ENCODE data around the gene ABCD1. TPM values are rescaled to one million over a fixed set of nuclear protein-coding genes. Genes with fewer than 3 reads are reported as not detected.

The ABCD1 gene
- total RNA-seq, 1 experiment from 2014 or later, result 9.1 TPM

GRCh38 chrX:153766098-153766817 lies 41.6 kb downstream of the ABCD1 start:
- Mint-ChIP-seq H3K4me3 (no peak overlapping the region), H3K9me3 (no peaks in the 10 kb centered on the region), H3K27me3 (ENCODE audit: low read depth) (no peaks in the 10 kb centered on the region), H3K36me3 (no peaks in the 10 kb centered on the region), H3K4me1 (peaks cover 3% of the 10 kb centered on the region; the same call in 1 of the 2 replicates), H3K27ac (0 out of 2 replicates have a peak overlapping the region, but pooled peaks have one; percentile 32)
- DNase-seq (ENCODE audit: low spot score) (no peak), ATAC-seq (no peak)
- ChIA-PET CTCF (interaction anchor here (0.8 to 3.6 kb wide), 9 partner anchors 12 to 181 kb away, joined by 3 to 14 read pairs (median 4); partner anchors contain the start of gene L1CAM), POLR2A (interaction anchor here (1.1 kb wide), 1 partner anchor 113 kb away, joined by 3 read pairs; no protein-coding TSS in a partner anchor)
- TF ChIP-seq ZNF671 (CRISPR knock-in tag; IDR thresholded peaks at IDR 0.05), result no peak
- no peak for TF ChIP-seq EMX1 (CRISPR knock-in tag; IDR thresholded peaks at IDR 0.05)
- no peak for TF ChIP-seq TCF7 (CRISPR knock-in tag; IDR thresholded peaks at IDR 0.05; ENCODE audit: low read depth)
- no peak for TF ChIP-seq GABPB1 (CRISPR knock-in tag; IDR thresholded peaks at IDR 0.05)
- TF ChIP-seq SMAD3 (CRISPR knock-in tag; IDR thresholded peaks at IDR 0.05; ENCODE audit: borderline replicate concordance), result no peak
- TF ChIP-seq, protein P1, sequence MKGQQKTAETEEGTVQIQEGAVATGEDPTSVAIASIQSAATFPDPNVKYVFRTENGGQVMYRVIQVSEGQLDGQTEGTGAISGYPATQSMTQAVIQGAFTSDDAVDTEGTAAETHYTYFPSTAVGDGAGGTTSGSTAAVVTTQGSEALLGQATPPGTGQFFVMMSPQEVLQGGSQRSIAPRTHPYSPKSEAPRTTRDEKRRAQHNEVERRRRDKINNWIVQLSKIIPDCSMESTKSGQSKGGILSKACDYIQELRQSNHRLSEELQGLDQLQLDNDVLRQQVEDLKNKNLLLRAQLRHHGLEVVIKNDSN (CRISPR knock-in tag; IDR thresholded peaks at IDR 0.05), result no peak
- TF ChIP-seq, protein P2, sequence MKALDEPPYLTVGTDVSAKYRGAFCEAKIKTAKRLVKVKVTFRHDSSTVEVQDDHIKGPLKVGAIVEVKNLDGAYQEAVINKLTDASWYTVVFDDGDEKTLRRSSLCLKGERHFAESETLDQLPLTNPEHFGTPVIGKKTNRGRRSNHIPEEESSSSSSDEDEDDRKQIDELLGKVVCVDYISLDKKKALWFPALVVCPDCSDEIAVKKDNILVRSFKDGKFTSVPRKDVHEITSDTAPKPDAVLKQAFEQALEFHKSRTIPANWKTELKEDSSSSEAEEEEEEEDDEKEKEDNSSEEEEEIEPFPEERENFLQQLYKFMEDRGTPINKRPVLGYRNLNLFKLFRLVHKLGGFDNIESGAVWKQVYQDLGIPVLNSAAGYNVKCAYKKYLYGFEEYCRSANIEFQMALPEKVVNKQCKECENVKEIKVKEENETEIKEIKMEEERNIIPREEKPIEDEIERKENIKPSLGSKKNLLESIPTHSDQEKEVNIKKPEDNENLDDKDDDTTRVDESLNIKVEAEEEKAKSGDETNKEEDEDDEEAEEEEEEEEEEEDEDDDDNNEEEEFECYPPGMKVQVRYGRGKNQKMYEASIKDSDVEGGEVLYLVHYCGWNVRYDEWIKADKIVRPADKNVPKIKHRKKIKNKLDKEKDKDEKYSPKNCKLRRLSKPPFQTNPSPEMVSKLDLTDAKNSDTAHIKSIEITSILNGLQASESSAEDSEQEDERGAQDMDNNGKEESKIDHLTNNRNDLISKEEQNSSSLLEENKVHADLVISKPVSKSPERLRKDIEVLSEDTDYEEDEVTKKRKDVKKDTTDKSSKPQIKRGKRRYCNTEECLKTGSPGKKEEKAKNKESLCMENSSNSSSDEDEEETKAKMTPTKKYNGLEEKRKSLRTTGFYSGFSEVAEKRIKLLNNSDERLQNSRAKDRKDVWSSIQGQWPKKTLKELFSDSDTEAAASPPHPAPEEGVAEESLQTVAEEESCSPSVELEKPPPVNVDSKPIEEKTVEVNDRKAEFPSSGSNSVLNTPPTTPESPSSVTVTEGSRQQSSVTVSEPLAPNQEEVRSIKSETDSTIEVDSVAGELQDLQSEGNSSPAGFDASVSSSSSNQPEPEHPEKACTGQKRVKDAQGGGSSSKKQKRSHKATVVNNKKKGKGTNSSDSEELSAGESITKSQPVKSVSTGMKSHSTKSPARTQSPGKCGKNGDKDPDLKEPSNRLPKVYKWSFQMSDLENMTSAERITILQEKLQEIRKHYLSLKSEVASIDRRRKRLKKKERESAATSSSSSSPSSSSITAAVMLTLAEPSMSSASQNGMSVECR (CRISPR knock-in tag; IDR thresholded peaks at IDR 0.05; ENCODE audit: borderline replicate concordance), result no peak
- TF ChIP-seq ZSCAN18 (CRISPR knock-in tag; IDR thresholded peaks at IDR 0.05), result no peak
- TF ChIP-seq SMAD4 (CRISPR knock-in tag; IDR thresholded peaks at IDR 0.05), result no peak
- TF ChIP-seq, protein P3, sequence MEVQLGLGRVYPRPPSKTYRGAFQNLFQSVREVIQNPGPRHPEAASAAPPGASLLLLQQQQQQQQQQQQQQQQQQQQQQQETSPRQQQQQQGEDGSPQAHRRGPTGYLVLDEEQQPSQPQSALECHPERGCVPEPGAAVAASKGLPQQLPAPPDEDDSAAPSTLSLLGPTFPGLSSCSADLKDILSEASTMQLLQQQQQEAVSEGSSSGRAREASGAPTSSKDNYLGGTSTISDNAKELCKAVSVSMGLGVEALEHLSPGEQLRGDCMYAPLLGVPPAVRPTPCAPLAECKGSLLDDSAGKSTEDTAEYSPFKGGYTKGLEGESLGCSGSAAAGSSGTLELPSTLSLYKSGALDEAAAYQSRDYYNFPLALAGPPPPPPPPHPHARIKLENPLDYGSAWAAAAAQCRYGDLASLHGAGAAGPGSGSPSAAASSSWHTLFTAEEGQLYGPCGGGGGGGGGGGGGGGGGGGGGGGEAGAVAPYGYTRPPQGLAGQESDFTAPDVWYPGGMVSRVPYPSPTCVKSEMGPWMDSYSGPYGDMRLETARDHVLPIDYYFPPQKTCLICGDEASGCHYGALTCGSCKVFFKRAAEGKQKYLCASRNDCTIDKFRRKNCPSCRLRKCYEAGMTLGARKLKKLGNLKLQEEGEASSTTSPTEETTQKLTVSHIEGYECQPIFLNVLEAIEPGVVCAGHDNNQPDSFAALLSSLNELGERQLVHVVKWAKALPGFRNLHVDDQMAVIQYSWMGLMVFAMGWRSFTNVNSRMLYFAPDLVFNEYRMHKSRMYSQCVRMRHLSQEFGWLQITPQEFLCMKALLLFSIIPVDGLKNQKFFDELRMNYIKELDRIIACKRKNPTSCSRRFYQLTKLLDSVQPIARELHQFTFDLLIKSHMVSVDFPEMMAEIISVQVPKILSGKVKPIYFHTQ (CRISPR knock-in tag; IDR thresholded peaks at IDR 0.05), result no peak
- no peak for TF ChIP-seq NFE2L1 (CRISPR knock-in tag; IDR thresholded peaks at IDR 0.05)
- no peak for TF ChIP-seq ZNF317 (CRISPR knock-in tag; IDR thresholded peaks at IDR 0.05; ENCODE audit: borderline replicate concordance, low read depth)
- no peak for TF ChIP-seq ZNF416 (CRISPR knock-in tag; IDR thresholded peaks at IDR 0.05)
- no peak for TF ChIP-seq RORB (CRISPR knock-in tag; IDR thresholded peaks at IDR 0.05)
- no peak for TF ChIP-seq GTF2I (CRISPR knock-in tag; conservative IDR thresholded peaks at IDR 0.05)
- no peak for TF ChIP-seq USF2 (CRISPR knock-in tag; IDR thresholded peaks at IDR 0.05)
- TF ChIP-seq, protein P4, sequence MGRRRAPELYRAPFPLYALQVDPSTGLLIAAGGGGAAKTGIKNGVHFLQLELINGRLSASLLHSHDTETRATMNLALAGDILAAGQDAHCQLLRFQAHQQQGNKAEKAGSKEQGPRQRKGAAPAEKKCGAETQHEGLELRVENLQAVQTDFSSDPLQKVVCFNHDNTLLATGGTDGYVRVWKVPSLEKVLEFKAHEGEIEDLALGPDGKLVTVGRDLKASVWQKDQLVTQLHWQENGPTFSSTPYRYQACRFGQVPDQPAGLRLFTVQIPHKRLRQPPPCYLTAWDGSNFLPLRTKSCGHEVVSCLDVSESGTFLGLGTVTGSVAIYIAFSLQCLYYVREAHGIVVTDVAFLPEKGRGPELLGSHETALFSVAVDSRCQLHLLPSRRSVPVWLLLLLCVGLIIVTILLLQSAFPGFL (CRISPR knock-in tag; IDR thresholded peaks at IDR 0.05; ENCODE audit: borderline replicate concordance), result no peak
- TF ChIP-seq, protein P5, sequence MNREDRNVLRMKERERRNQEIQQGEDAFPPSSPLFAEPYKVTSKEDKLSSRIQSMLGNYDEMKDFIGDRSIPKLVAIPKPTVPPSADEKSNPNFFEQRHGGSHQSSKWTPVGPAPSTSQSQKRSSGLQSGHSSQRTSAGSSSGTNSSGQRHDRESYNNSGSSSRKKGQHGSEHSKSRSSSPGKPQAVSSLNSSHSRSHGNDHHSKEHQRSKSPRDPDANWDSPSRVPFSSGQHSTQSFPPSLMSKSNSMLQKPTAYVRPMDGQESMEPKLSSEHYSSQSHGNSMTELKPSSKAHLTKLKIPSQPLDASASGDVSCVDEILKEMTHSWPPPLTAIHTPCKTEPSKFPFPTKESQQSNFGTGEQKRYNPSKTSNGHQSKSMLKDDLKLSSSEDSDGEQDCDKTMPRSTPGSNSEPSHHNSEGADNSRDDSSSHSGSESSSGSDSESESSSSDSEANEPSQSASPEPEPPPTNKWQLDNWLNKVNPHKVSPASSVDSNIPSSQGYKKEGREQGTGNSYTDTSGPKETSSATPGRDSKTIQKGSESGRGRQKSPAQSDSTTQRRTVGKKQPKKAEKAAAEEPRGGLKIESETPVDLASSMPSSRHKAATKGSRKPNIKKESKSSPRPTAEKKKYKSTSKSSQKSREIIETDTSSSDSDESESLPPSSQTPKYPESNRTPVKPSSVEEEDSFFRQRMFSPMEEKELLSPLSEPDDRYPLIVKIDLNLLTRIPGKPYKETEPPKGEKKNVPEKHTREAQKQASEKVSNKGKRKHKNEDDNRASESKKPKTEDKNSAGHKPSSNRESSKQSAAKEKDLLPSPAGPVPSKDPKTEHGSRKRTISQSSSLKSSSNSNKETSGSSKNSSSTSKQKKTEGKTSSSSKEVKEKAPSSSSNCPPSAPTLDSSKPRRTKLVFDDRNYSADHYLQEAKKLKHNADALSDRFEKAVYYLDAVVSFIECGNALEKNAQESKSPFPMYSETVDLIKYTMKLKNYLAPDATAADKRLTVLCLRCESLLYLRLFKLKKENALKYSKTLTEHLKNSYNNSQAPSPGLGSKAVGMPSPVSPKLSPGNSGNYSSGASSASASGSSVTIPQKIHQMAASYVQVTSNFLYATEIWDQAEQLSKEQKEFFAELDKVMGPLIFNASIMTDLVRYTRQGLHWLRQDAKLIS (CRISPR knock-in tag; IDR thresholded peaks at IDR 0.05; ENCODE audit: borderline replicate concordance), result no peak
- TF ChIP-seq SOX15 (CRISPR knock-in tag; IDR thresholded peaks at IDR 0.05), result no peak
